Suprapubic skin (tissue), 4 donors: Measurements from ENCODE around the gene DUSP14.

Source experiments
- CTCF ChIP-seq, 2 donors: fragments of 200-600 bp in 1 of 2; fragments of 450-650 bp in 1 of 2; sonication (generic) in 1 of 2; IDR thresholded peaks; one replicate each; pipeline ENCODE4 v1.5.1; 2016 to 2019; ENCODE audit warnings: antibody characterized with exemption in 2 of 2, mild to moderate bottlenecking in 1 of 2, moderate library complexity in 1 of 2
- POLR2A ChIP-seq, 2 donors: fragments of 450-650 bp; IDR thresholded peaks; one replicate each; pipeline ENCODE4 v1.6.1; 2017; ENCODE audit warnings: antibody characterized with exemption in 2 of 2, mild to moderate bottlenecking in 2 of 2, moderate library complexity in 2 of 2
- POLR2AphosphoS5 ChIP-seq, 3 donors: sonication (generic); formaldehyde crosslinking; IDR thresholded peaks; one replicate each; pipeline ENCODE4 v1.6.1; 2017; ENCODE audit warnings: antibody characterized with exemption in 3 of 3

DNA sequence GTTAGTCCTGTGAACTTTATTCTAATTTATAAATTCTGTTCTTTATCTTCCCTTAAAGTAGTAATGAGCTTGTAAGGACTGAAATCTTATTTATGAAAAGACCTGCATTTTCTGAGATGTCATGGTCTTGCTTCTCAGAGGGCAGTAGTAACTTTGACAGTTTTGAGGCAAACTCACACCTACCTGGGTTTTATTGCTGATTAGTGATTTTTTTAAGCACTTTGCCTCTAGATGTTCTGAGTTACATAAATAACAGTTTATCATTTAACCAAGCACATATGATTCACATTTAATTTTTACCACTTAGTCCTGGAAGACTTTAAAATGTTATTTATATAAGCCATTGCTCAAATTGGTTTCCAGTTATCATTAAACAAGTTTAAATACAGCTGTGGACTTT is 10.7 kb downstream of the DUSP14 start:
- TF ChIP-seq CTCF (IDR thresholded peaks at IDR 0.05) (no peak), POLR2A (IDR thresholded peaks at IDR 0.05) (no peak), POLR2AphosphoS5 (IDR thresholded peaks at IDR 0.05) (no peak)
